ENCODE measurements around the gene THEMIS2. TPM values are rescaled to one million over a fixed set of nuclear protein-coding genes. Genes with fewer than 3 reads are reported as not detected.

THEMIS2 gene
- total and polyA plus RNA-seq, 2 of the 8 experiments (the other 6 are each of a cell fraction or from before 2014, with no cell fraction given), result 12.4 to 28.0 TPM

GRCh38 chr1:27869719-27870085 lies 2.6 kb upstream of the THEMIS2 start:
- Histone ChIP-seq H4K91ac (replicated peaks; ENCODE audit: insufficient read length, low read length) (no peak overlapping the region), H3K56ac (replicated peaks; ENCODE audit: insufficient read length, low read depth, low read length) (no peak overlapping the region), H3K36me3 (ENCODE audit: control insufficient read depth in 2 of 4, insufficient read depth in 4 of 4, low read length in 3 of 4) (no peaks in the 10 kb centered on the region), H4K5ac (ENCODE audit: insufficient read length, low read depth, low read length) (no peak overlapping the region), H3K4ac (replicated peaks; ENCODE audit: insufficient read length, low read depth, low read length) (no peak overlapping the region), H2BK5ac (ENCODE audit: low read depth, low read length) (no peak overlapping the region), H2AFZ (ENCODE audit: low read length) (no peak overlapping the region), H3K4me2 (ENCODE audit: insufficient read depth in 1 of 2, low read depth in 2 of 2, low read length in 2 of 2) (no peak overlapping the region), H3K27ac (ENCODE audit: low read depth, low read length) (no peak overlapping the region), H2BK12ac (ENCODE audit: low read depth, low read length) (no peak overlapping the region), H3K9me3 (ENCODE audit: insufficient read depth in 2 of 2, low read depth in 1 of 2, low read length in 1 of 2) (no peaks in the 10 kb centered on the region), H2AK5ac (ENCODE audit: low read depth, low read length) (no peak overlapping the region), H2BK120ac (replicated peaks; ENCODE audit: low read depth, low read length) (no peak overlapping the region), H4K8ac (ENCODE audit: extremely low read depth, insufficient read depth, low read length) (no peak overlapping the region), H2BK20ac (ENCODE audit: low read length) (no peak overlapping the region), H3K79me1 (ENCODE audit: low read depth, low read length) (no peaks in the 10 kb centered on the region), H3K14ac (ENCODE audit: insufficient read length) (no peak overlapping the region), H3K23me2 (ENCODE audit: low read depth, low read length) (peaks cover 9% of the 10 kb centered on the region; the same call in 1 of the 2 replicates), H3K4me3 (ENCODE audit: extremely low read depth in 1 of 4, insufficient read depth in 2 of 4, low read depth in 3 of 4, low read length in 4 of 4) (no peak overlapping the region), H4K20me1 (replicated peaks in 1 of 2; ENCODE audit: control insufficient read depth in 1 of 2, insufficient read depth in 2 of 2, low read length in 2 of 2) (no peaks in the 10 kb centered on the region), H2BK15ac (ENCODE audit: low read length) (no peak overlapping the region), H3K79me2 (ENCODE audit: control insufficient read depth in 1 of 2, insufficient read depth in 2 of 2, low read length in 2 of 2) (no peaks in the 10 kb centered on the region), H3K23ac (ENCODE audit: insufficient read length) (no peak overlapping the region), H3K18ac (ENCODE audit: extremely low read depth, low read length) (no peak overlapping the region), H3K27me3 (replicated peaks in 1 of 4; ENCODE audit: control insufficient read depth in 3 of 4, extremely low read depth in 1 of 4, insufficient read depth in 3 of 4, low read length in 3 of 4) (peaks cover 0 to 6% (median 2%) of the 10 kb centered on the region in 4 experiments; a peak in 4 of 7 replicates), H3K9ac (replicated peaks in 1 of 4; ENCODE audit: extremely low read depth in 1 of 4, low read depth in 3 of 4, low read length in 3 of 4) (no peak overlapping the region), H3K4me1 (replicated peaks in 1 of 4; ENCODE audit: control insufficient read depth in 3 of 4, insufficient read depth in 4 of 4, low read length in 3 of 4) (peaks cover 0 to 12% (median 8%) of the 10 kb centered on the region in 4 experiments; a peak in 6 of 7 replicates)
- WGBS, 2 experiments (ENCODE audit: extremely low coverage in 1 of 2, insufficient coverage in 1 of 2, insufficient read length in 1 of 2, insufficient replicate concordance in 2 of 2, low coverage in 1 of 2, low lambda C conversion rate in 2 of 2, missing lambda C conversion rate in 1 of 2), result 93% methylated on average over 1 of the region's 1 CpG; no CpG with 5 or more reads in 1 of the 2 experiments
- TF ChIP-seq KDM1A (IDR thresholded peaks at IDR 0.05; ENCODE audit: borderline replicate concordance, low read length) (peak; percentile 61; the same call in 1 of the 2 replicates), SAP30 (IDR thresholded peaks at IDR 0.05; ENCODE audit: insufficient read depth, insufficient replicate concordance, low read length) (no peak)
- no peak for DNase-seq (ENCODE audit: low read depth in 1 of 2, low spot score in 2 of 2)
- POLR2A ChIA-PET (ENCODE audit: partially characterized antibody), result interaction anchor here (0.9 kb wide), 1 partner anchor 77 kb away, joined by 3 read pairs; no protein-coding TSS in a partner anchor
- no peak for FAIRE-seq
- CTCF ChIA-PET (ENCODE audit: partially characterized antibody), result interaction anchor here (0.6 to 1.2 kb wide), 3 partner anchors 71 to 1138 kb away, joined by 3 to 5 read pairs (median 3); no protein-coding TSS in a partner anchor
